Measurements from ENCODE around the gene LRIT2. TPM values are rescaled to one million over a fixed set of nuclear protein-coding genes. Genes with fewer than 3 reads are reported as not detected.

LRIT2 gene
- total RNA-seq, 1 donor from 2014 or later = not detected

GRCh38 chr10:84237199-84238051 is 12.1 kb upstream of the LRIT2 start:
- Histone ChIP-seq H3K9me3 (replicated peaks) (no peaks in the 10 kb centered on the region), H3K4me1 (peaks cover 4% of the 10 kb centered on the region), H3K27ac (replicated peaks) (peak overlapping the region; percentile 41), H3K36me3 (no peaks in the 10 kb centered on the region), H3K27me3 (ENCODE audit: low read depth) (peaks cover 55% of the 10 kb centered on the region), H3K4me3 (no peak overlapping the region)
- DNase-seq = peak; percentile 52
- peak; percentile 32 for TF ChIP-seq CTCF (IDR thresholded peaks at IDR 0.05; ENCODE audit: borderline replicate concordance)
- intact Hi-C loops (cut with micrococcal nuclease) = no loop called here

- Histone ChIP-seq H3K4me3 (no peak overlapping the region), H3K36me3 (no peaks in the 10 kb centered on the region), H3K4me1 (peaks cover 4% of the 10 kb centered on the region), H3K27ac (replicated peaks) (peak overlapping the region; percentile 41), H3K27me3 (ENCODE audit: low read depth) (peaks cover 60% of the 10 kb centered on the region), H3K9me3 (replicated peaks) (no peaks in the 10 kb centered on the region)
- no peak for DNase-seq
- intact Hi-C loops (cut with micrococcal nuclease) = no loop called here
- TF ChIP-seq CTCF (IDR thresholded peaks at IDR 0.05; ENCODE audit: borderline replicate concordance) = no peak
These were observed 11.5 kb upstream of the LRIT2 start for GRCh38 chr10:84236807-84237198.

- H3K4me3 ChIP-seq = no peak overlapping the region
- intact Hi-C loops (cut with micrococcal nuclease) = no loop called here
- H3K9me3 ChIP-seq (replicated peaks) = no peaks in the 10 kb centered on the region
- no peaks in the 10 kb centered on the region for H3K36me3 ChIP-seq
- no peak for DNase-seq
- no peak for TF ChIP-seq CTCF (IDR thresholded peaks at IDR 0.05; ENCODE audit: borderline replicate concordance)
- H3K27ac ChIP-seq (replicated peaks) = no peak overlapping the region
- no peaks in the 10 kb centered on the region for H3K4me1 ChIP-seq
- peaks cover 70% of the 10 kb centered on the region for H3K27me3 ChIP-seq (ENCODE audit: low read depth)
These were observed 9.8 kb upstream of the LRIT2 start for GRCh38 chr10:84235096-84235495.

GRCh38 chr10:84234479-84234878 is 9.1 kb upstream of the LRIT2 start:
- no peak for DNase-seq
- no peak overlapping the region for H3K4me3 ChIP-seq
- H3K27me3 ChIP-seq (ENCODE audit: low read depth) = peaks cover 70% of the 10 kb centered on the region
- no peaks in the 10 kb centered on the region for H3K36me3 ChIP-seq
- H3K9me3 ChIP-seq (replicated peaks) = no peaks in the 10 kb centered on the region
- TF ChIP-seq CTCF (IDR thresholded peaks at IDR 0.05; ENCODE audit: borderline replicate concordance) = no peak
- intact Hi-C loops (cut with micrococcal nuclease) = no loop called here
- H3K27ac ChIP-seq (replicated peaks) = no peak overlapping the region
- H3K4me1 ChIP-seq = no peaks in the 10 kb centered on the region

GRCh38 chr10:84233940-84234339 is 8.6 kb upstream of the LRIT2 start:
- H3K4me1 ChIP-seq = no peaks in the 10 kb centered on the region
- no peaks in the 10 kb centered on the region for H3K9me3 ChIP-seq (replicated peaks)
- H3K4me3 ChIP-seq = no peak overlapping the region
- no peak for TF ChIP-seq CTCF (IDR thresholded peaks at IDR 0.05; ENCODE audit: borderline replicate concordance)
- H3K36me3 ChIP-seq = no peaks in the 10 kb centered on the region
- intact Hi-C loops (cut with micrococcal nuclease) = no loop called here
- no peak for DNase-seq
- peaks cover 70% of the 10 kb centered on the region for H3K27me3 ChIP-seq (ENCODE audit: low read depth)
- no peak overlapping the region for H3K27ac ChIP-seq (replicated peaks)
